IMR-90 (cell line): Measurements from ENCODE around the gene COL5A2. TPM values are rescaled to one million over a fixed set of nuclear protein-coding genes. Genes with fewer than 3 reads are reported as not detected.
A peak's percentile ranks its signal among the peaks of the same experiment; 100 is the strongest.

Experiments
- ATAC-seq: fragments of 200-7000 bp; cut with Tn5 transposase; 2 replicates; pipeline ENCODE4 v1.9.1; 2020; ENCODE audit warnings: low read depth, mild to moderate bottlenecking, moderate library complexity
- BruUV-seq: library from RNA; stranded (reverse); fragments of 400-500 nt; replicated peaks from 2 replicates; lab custom pipeline; 2021; lab: Mats Ljungman, UMichigan
- CTCF ChIA-PET: fragments of 300-600 bp; formaldehyde crosslinking; extraction: SDS; loops from one replicate; lab custom pipeline; 2021; ENCODE audit warnings: antibody characterized with exemption; lab: Yijun Ruan, JAX
- POLR2A ChIA-PET: fragments of 300-600 bp; sonication (Branson Sonifier 250); formaldehyde crosslinking; loops from one replicate; lab custom pipeline; 2022; ENCODE audit warnings: antibody characterized with exemption; ENCODE audit not compliant: unreplicated experiment; lab: Charles Lee
- DNase-seq: peaks from one replicate; pipeline ENCODE4 v3.0.0; 2013
- H2AFZ ChIP-seq: replicated peaks from 2 replicates; pipeline ENCODE3; 2013; ENCODE audit warnings: low read length, mild to moderate bottlenecking; ENCODE audit not compliant: poor library complexity
- H2AK5ac ChIP-seq: 2 replicates; pipeline ENCODE4 v1.6.1; 2013; ENCODE audit warnings: low read depth, low read length, inconsistent platforms
- H2AK9ac ChIP-seq: replicated peaks from 2 replicates; pipeline ENCODE3; 2013; ENCODE audit warnings: mild to moderate bottlenecking, low read depth, low read length, moderate library complexity; ENCODE audit not compliant: poor library complexity
- H2BK120ac ChIP-seq: 2 replicates; pipeline ENCODE4 v1.6.1; 2013; ENCODE audit warnings: low read depth, low read length, inconsistent platforms
- H2BK15ac ChIP-seq: 3 replicates; pipeline ENCODE4 v1.6.1; 2013; ENCODE audit warnings: low read depth, low read length, inconsistent platforms
- H2BK20ac ChIP-seq: 2 replicates; pipeline ENCODE4 v1.6.1; 2013; ENCODE audit warnings: low read depth, mild to moderate bottlenecking, inconsistent platforms, low read length, moderate library complexity
- H2BK5ac ChIP-seq: 2 replicates; pipeline ENCODE4 v1.6.1; 2013; ENCODE audit warnings: mild to moderate bottlenecking, low read depth, low read length, inconsistent platforms; ENCODE audit not compliant: poor library complexity, severe bottlenecking
- H3K14ac ChIP-seq: replicated peaks from 2 replicates; pipeline ENCODE4 v1.6.1; 2013; ENCODE audit warnings: low read depth, low read length, inconsistent platforms
- H3K18ac ChIP-seq: 2 replicates; pipeline ENCODE4 v1.6.1; 2013; ENCODE audit warnings: low read depth, low read length, control low read depth
- H3K23ac ChIP-seq: 2 replicates; pipeline ENCODE4 v1.6.1; 2013; ENCODE audit warnings: low read depth, low read length, inconsistent platforms
- H3K27ac ChIP-seq: 2 replicates; pipeline ENCODE4 v1.5.1; 2013; ENCODE audit warnings: mild to moderate bottlenecking, control low read depth, low read length; ENCODE audit not compliant: insufficient read depth
- H3K27me3 ChIP-seq: 2 replicates; pipeline ENCODE4 v1.6.1; 2013; ENCODE audit warnings: low read length; ENCODE audit not compliant: control insufficient read depth, insufficient read depth
- H3K36me3 ChIP-seq: 2 replicates; pipeline ENCODE4 v1.6.1; 2013; ENCODE audit warnings: low read length, mixed read lengths; ENCODE audit not compliant: control insufficient read depth, insufficient read depth
- H3K4ac ChIP-seq: 2 replicates; pipeline ENCODE4 v1.6.1; 2013; ENCODE audit warnings: low read depth, low read length, inconsistent platforms
- H3K4me1 ChIP-seq: 2 replicates; pipeline ENCODE4 v1.6.1; 2013; ENCODE audit warnings: low read length, mixed read lengths; ENCODE audit not compliant: control insufficient read depth, insufficient read depth
- H3K4me2 ChIP-seq: 2 replicates; pipeline ENCODE4 v1.6.1; 2013; ENCODE audit warnings: low read depth, mild to moderate bottlenecking, control low read depth, low read length, moderate library complexity
- H3K4me3 ChIP-seq: 2 replicates; pipeline ENCODE4 v1.5.1; 2013; ENCODE audit warnings: low read depth, mild to moderate bottlenecking, control low read depth, low read length, moderate library complexity; ENCODE audit not compliant: insufficient read depth
- H3K56ac ChIP-seq: 2 replicates; pipeline ENCODE4 v1.6.1; 2013; ENCODE audit warnings: low read length, inconsistent platforms; ENCODE audit not compliant: insufficient read depth; ENCODE audit errors: extremely low read depth
- H3K79me1 ChIP-seq, 2 experiments: 2 replicates each; pipeline ENCODE4 v1.6.1; 2013; ENCODE audit warnings: low read length in 2 of 2, inconsistent platforms in 1 of 2, low read depth in 1 of 2
- H3K9ac ChIP-seq: 2 replicates; pipeline ENCODE4 v1.6.1; 2013; ENCODE audit warnings: low read depth, low read length, control low read depth
- H3K9me1 ChIP-seq: 2 replicates; pipeline ENCODE4 v1.6.1; 2013; ENCODE audit warnings: low read length, inconsistent platforms; ENCODE audit not compliant: insufficient read depth
- H3K9me3 ChIP-seq: 2 replicates; pipeline ENCODE4 v1.6.1; 2013; ENCODE audit warnings: low read length; ENCODE audit not compliant: control insufficient read depth, insufficient read depth
- H4K20me1 ChIP-seq: 2 replicates; pipeline ENCODE4 v1.6.1; 2013; ENCODE audit warnings: low read length, inconsistent platforms; ENCODE audit not compliant: insufficient read depth
- H4K5ac ChIP-seq: 2 replicates; pipeline ENCODE4 v1.6.1; 2013; ENCODE audit warnings: mild to moderate bottlenecking, low read depth, low read length, control low read depth
- H4K8ac ChIP-seq, 2 experiments: 2 replicates each; pipeline ENCODE4 v1.6.1; 2013; ENCODE audit warnings: low read depth in 2 of 2, low read length in 2 of 2, control low read depth in 1 of 2, inconsistent platforms in 1 of 2
- H4K91ac ChIP-seq: 2 replicates; pipeline ENCODE4 v1.6.1; 2013; ENCODE audit warnings: low read depth, low read length, inconsistent platforms; ENCODE audit not compliant: insufficient read depth
- BHLHE40 ChIP-seq: fragments of 150-350 bp; IDR thresholded peaks from 2 replicates; pipeline ENCODE4 v1.6.1; 2016; ENCODE audit warnings: mild to moderate bottlenecking, low read depth, low read length
- CEBPB ChIP-seq: IDR thresholded peaks from 2 replicates; pipeline ENCODE4 v1.6.1; 2012; ENCODE audit warnings: low read depth, low read length, improper control_type of control experiment
- FOS ChIP-seq: fragments of 150-350 bp; IDR thresholded peaks from 2 replicates; pipeline ENCODE4 v1.6.1; 2016; ENCODE audit warnings: low read depth, low read length
- MAFK ChIP-seq: IDR thresholded peaks from 2 replicates; pipeline ENCODE4 v1.6.1; 2012; ENCODE audit warnings: low read depth, low read length, improper control_type of control experiment
- MAZ ChIP-seq: IDR thresholded peaks from 2 replicates; pipeline ENCODE4 v1.6.1; 2012; ENCODE audit warnings: low read depth, mild to moderate bottlenecking, low read length, improper control_type of control experiment, moderate library complexity, borderline replicate concordance
- NFE2L2 ChIP-seq: fragments of 150-350 bp; IDR thresholded peaks from 2 replicates; pipeline ENCODE4 v1.6.1; 2016; ENCODE audit warnings: low read depth, mild to moderate bottlenecking, low read length
- POLR2A ChIP-seq: IDR thresholded peaks from 2 replicates; pipeline ENCODE4 v1.6.1; 2012; ENCODE audit warnings: mild to moderate bottlenecking, low read depth, low read length
- RAD21 ChIP-seq: IDR thresholded peaks from 2 replicates; pipeline ENCODE4 v1.6.1; 2012; ENCODE audit warnings: low read length, improper control_type of control experiment
- RCOR1 ChIP-seq: IDR thresholded peaks from 2 replicates; pipeline ENCODE4 v1.6.1; 2012; ENCODE audit warnings: mild to moderate bottlenecking, low read length, improper control_type of control experiment; ENCODE audit not compliant: insufficient replicate concordance
- SMC3 ChIP-seq: fragments of 150-350 bp; IDR thresholded peaks from 2 replicates; pipeline ENCODE4 v1.6.1; 2016; ENCODE audit warnings: low read depth, mild to moderate bottlenecking, antibody characterized with exemption, low read length, moderate library complexity
- WGBS, 2 experiments: methylation state at CpG; one replicate each; pipeline versions ENCODE4 v1.1.5 to v1.1.7; 2013; ENCODE audit warnings: missing lambda C conversion rate in 2 of 2; ENCODE audit not compliant: insufficient read length in 1 of 2; ENCODE audit errors: extremely low coverage in 2 of 2; 5-methylcytosine and 5-hydroxymethylcytosine counted together
- dilution Hi-C: fragments of 300-500 bp; cut with HindIII; formaldehyde crosslinking; loops from one replicate; pipeline ENCODE4 v1.14.3; 2018; ENCODE audit warnings: low sequenced_read_pairs; ENCODE audit not compliant: unreplicated experiment
- in situ Hi-C: fragments of 300-500 bp; cut with MboI; formaldehyde crosslinking; loops from 3 replicates; pipeline ENCODE4 v1.14.3; 2019; ENCODE audit warnings: low sequenced_read_pairs, inconsistent platforms, mixed read lengths
- intact Hi-C: fragments of 100-400 bp; cut with micrococcal nuclease; formaldehyde crosslinking; loops from 2 replicates; pipeline ENCODE4 v1.10.0; 2022
- polyA plus RNA-seq, 3 experiments: library from polyadenylated mRNA; depleted of rRNA; stranded (reverse); fragments of >200 nt; gene quantifications; 2 replicates each; pipeline ENCODE4 v1.2.3, GENCODE V29; 2012; ENCODE audit warnings: low replicate concordance in 1 of 3
- total RNA-seq: library from RNA; depleted of rRNA; stranded (reverse); fragments of >200 nt; gene quantifications from 2 replicates; pipeline ENCODE4 v1.2.3, GENCODE V29; 2012

The COL5A2 gene
- total and polyA plus RNA-seq, 2 of the 4 experiments (the other 2 are of a cell fraction): 181 to 257 TPM

- ChIA-PET CTCF (no interaction called here), POLR2A (no interaction called here)
Observed at GRCh38 chr2:189204322-189204941, 24.9 kb upstream of the COL5A2 start.

More at GRCh38 chr2:189204322-189204941, 24.9 kb upstream of the COL5A2 start:
- DNase-seq: peak; percentile 67
- in situ Hi-C loops (no loop called here), intact Hi-C loops (no loop called here), dilution Hi-C loops (no loop called here)
- Histone ChIP-seq H4K5ac (peak overlapping the region; percentile 95; the same call in 1 of the 2 replicates), H2BK5ac (peak overlapping the region; percentile 64), H3K4me3 (no peak overlapping the region), H2BK120ac (peak overlapping the region; percentile 85), H4K8ac (peak overlapping the region; percentile 48 to 83; a peak in 3 of 4 replicates), H4K91ac (peak overlapping the region; percentile 73), H3K9me1 (peaks cover 7% of the 10 kb centered on the region; the same call in 1 of the 2 replicates), H4K20me1 (no peaks in the 10 kb centered on the region), H3K18ac (peak overlapping the region; percentile 95; the same call in 1 of the 2 replicates), H3K9me3 (no peaks in the 10 kb centered on the region), H3K4me1 (peaks cover 16% of the 10 kb centered on the region), H3K23ac (peak overlapping the region; percentile 14; the same call in 1 of the 2 replicates), H3K4ac (peak overlapping the region; percentile 67; the same call in 1 of the 2 replicates), H2AK9ac (no peak overlapping the region), H3K56ac (peak overlapping the region; percentile 61; the same call in 1 of the 2 replicates), H3K4me2 (peak overlapping the region; percentile 85; the same call in 1 of the 2 replicates), H2AFZ (no peak overlapping the region), H3K79me1 (peaks cover 5 to 26% of the 10 kb centered on the region in 2 experiments; a peak in 3 of 4 replicates), H3K27ac (peak overlapping the region; percentile 84; the same call in 1 of the 2 replicates), H3K36me3 (no peaks in the 10 kb centered on the region), H3K14ac (peak overlapping the region; percentile 75), H2AK5ac (0 out of 2 replicates have a peak overlapping the region, but pooled peaks have one; percentile 25), H3K9ac (peak overlapping the region; percentile 36; the same call in 1 of the 2 replicates), H2BK20ac (peak overlapping the region; percentile 55), H3K27me3 (no peaks in the 10 kb centered on the region), H2BK15ac (peak overlapping the region; percentile 13; the same call in 2 of the 3 replicates)
- no CpG with 5 or more reads among the region's 3 CpGs for WGBS, 2 experiments
- peak; percentile 83 for ATAC-seq
- BruUV-seq: no TSS peak
- TF ChIP-seq NFE2L2: no peak
- no peak for TF ChIP-seq RAD21
- TF ChIP-seq MAZ: no peak
- TF ChIP-seq FOS: peak; percentile 63; the same call in 1 of the 2 replicates
- TF ChIP-seq CEBPB: no peak
- TF ChIP-seq RCOR1: no peak
- TF ChIP-seq BHLHE40: no peak
- TF ChIP-seq MAFK: peak; percentile 81
- no peak for TF ChIP-seq SMC3
- TF ChIP-seq POLR2A: no peak
